HepG2 (cell line): ENCODE measurements around the gene BPIFA1. TPM values are rescaled to one million over a fixed set of nuclear protein-coding genes. Genes with fewer than 3 reads are reported as not detected.

ENCODE experiments used
- AHDC1 ChIP-seq: sonication (generic); formaldehyde crosslinking; IDR thresholded peaks from 2 replicates; pipeline ENCODE4 v1.5.1; 2020; ENCODE audit warnings: mild to moderate bottlenecking, missing genetic modification reagents, borderline replicate concordance
- GTF3A ChIP-seq: sonication (generic); formaldehyde crosslinking; conservative IDR thresholded peaks from 2 replicates; pipeline ENCODE4 v1.4.0; 2020; ENCODE audit warnings: mild to moderate bottlenecking, missing genetic modification reagents
- KDM1A ChIP-seq: IDR thresholded peaks from 2 replicates; pipeline ENCODE4 v1.6.1; 2016; ENCODE audit warnings: missing compliant biosample characterization
- USF2 ChIP-seq, 2 experiments: sonication (generic) in 1 of 2; formaldehyde crosslinking in 1 of 2; IDR thresholded peaks; 2 replicates each; pipeline versions ENCODE4 v1.5.1 to v1.6.1; 2011 to 2020; ENCODE audit warnings: borderline replicate concordance in 1 of 2, low read depth in 1 of 2, low read length in 1 of 2, mild to moderate bottlenecking in 1 of 2, missing genetic modification reagents in 1 of 2, moderate library complexity in 1 of 2
- ZFP36L1 ChIP-seq: sonication (generic); formaldehyde crosslinking; IDR thresholded peaks from 2 replicates; pipeline ENCODE4 v1.8.0; 2022; ENCODE audit warnings: mild to moderate bottlenecking, missing genetic modification reagents, moderate library complexity
- ZNF292 ChIP-seq: sonication (generic); formaldehyde crosslinking; IDR thresholded peaks from 2 replicates; pipeline ENCODE4 v1.8.1; 2022; ENCODE audit warnings: mild to moderate bottlenecking, low read depth, missing genetic modification reagents, borderline replicate concordance
- ZNF317 ChIP-seq: sonication (generic); formaldehyde crosslinking; IDR thresholded peaks from 2 replicates; pipeline ENCODE4 v1.5.0; 2020; ENCODE audit warnings: mild to moderate bottlenecking, missing genetic modification reagents
- ZNF781 ChIP-seq: sonication (generic); formaldehyde crosslinking; IDR thresholded peaks from 2 replicates; pipeline ENCODE4 v1.5.1; 2020; ENCODE audit warnings: borderline replicate concordance, mild to moderate bottlenecking, missing genetic modification reagents; ENCODE audit errors: not compliant biosample characterization
- ZNF841 ChIP-seq: sonication (generic); formaldehyde crosslinking; IDR thresholded peaks from 2 replicates; pipeline ENCODE4 v1.8.1; 2023; ENCODE audit warnings: missing genetic modification reagents, borderline replicate concordance
- polyA plus RNA-seq, 8 experiments: library from polyadenylated mRNA; depleted of rRNA in 3 of 8; stranded (reverse) in 7 of 8; unstranded in 1 of 8; fragments of >200 nt; fragmentation: Illumina TruSeq in 4 of 8; extraction: Trizol in 4 of 8; gene quantifications; 2 replicates each; pipeline versions ENCODE4 v1.2.1 to v1.2.3, GENCODE V29; 2011 to 2016; ENCODE audit warnings: low read depth in 4 of 8, missing spikeins in 1 of 8, mixed read lengths in 1 of 8; ENCODE audit not compliant: insufficient read depth in 1 of 8
- total RNA-seq, 5 experiments: library from RNA; depleted of rRNA; stranded (reverse); fragments of >200 nt; fragmentation: Illumina TruSeq; extraction: Trizol; gene quantifications; 2 replicates each; pipeline ENCODE4 v1.2.3, GENCODE V29; 2016; ENCODE audit warnings: low read depth in 1 of 5
- TF ChIP-seq, protein P1 (sequence below): sonication (generic); formaldehyde crosslinking; IDR thresholded peaks from 2 replicates; pipeline ENCODE4 v1.9.0; 2021; ENCODE audit warnings: mild to moderate bottlenecking, missing genetic modification reagents

Gene BPIFA1
- total and polyA plus RNA-seq, 2 of the 13 experiments (the other 11 are each of a cell fraction or from before 2014, with no cell fraction given), result not detected

GRCh38 chr20:33277471-33278441 lies 42.0 kb downstream of the BPIFA1 start (continued):
- TF ChIP-seq AHDC1 (CRISPR knock-in tag) (peak; percentile 9; the same call in 1 of the 2 replicates), ZFP36L1 (CRISPR knock-in tag) (peak; percentile 100), ZNF292 (no peak), KDM1A (CRISPR knock-in tag) (peak; percentile 37; the same call in 1 of the 2 replicates), GTF3A (no peak), ZNF841 (CRISPR knock-in tag) (no peak), USF2 (IDR thresholded peaks at IDR 0.05; ENCODE audit: low read depth, low read length) (no peak), USF2 (CRISPR knock-in tag; IDR thresholded peaks at IDR 0.05; ENCODE audit: borderline replicate concordance) (0 out of 2 replicates have a peak, but pooled peaks have one; percentile 15), ZNF317 (peak; percentile 78; the same call in 1 of the 2 replicates), ZNF781 (peak; percentile 57)
- TF ChIP-seq, protein P1, sequence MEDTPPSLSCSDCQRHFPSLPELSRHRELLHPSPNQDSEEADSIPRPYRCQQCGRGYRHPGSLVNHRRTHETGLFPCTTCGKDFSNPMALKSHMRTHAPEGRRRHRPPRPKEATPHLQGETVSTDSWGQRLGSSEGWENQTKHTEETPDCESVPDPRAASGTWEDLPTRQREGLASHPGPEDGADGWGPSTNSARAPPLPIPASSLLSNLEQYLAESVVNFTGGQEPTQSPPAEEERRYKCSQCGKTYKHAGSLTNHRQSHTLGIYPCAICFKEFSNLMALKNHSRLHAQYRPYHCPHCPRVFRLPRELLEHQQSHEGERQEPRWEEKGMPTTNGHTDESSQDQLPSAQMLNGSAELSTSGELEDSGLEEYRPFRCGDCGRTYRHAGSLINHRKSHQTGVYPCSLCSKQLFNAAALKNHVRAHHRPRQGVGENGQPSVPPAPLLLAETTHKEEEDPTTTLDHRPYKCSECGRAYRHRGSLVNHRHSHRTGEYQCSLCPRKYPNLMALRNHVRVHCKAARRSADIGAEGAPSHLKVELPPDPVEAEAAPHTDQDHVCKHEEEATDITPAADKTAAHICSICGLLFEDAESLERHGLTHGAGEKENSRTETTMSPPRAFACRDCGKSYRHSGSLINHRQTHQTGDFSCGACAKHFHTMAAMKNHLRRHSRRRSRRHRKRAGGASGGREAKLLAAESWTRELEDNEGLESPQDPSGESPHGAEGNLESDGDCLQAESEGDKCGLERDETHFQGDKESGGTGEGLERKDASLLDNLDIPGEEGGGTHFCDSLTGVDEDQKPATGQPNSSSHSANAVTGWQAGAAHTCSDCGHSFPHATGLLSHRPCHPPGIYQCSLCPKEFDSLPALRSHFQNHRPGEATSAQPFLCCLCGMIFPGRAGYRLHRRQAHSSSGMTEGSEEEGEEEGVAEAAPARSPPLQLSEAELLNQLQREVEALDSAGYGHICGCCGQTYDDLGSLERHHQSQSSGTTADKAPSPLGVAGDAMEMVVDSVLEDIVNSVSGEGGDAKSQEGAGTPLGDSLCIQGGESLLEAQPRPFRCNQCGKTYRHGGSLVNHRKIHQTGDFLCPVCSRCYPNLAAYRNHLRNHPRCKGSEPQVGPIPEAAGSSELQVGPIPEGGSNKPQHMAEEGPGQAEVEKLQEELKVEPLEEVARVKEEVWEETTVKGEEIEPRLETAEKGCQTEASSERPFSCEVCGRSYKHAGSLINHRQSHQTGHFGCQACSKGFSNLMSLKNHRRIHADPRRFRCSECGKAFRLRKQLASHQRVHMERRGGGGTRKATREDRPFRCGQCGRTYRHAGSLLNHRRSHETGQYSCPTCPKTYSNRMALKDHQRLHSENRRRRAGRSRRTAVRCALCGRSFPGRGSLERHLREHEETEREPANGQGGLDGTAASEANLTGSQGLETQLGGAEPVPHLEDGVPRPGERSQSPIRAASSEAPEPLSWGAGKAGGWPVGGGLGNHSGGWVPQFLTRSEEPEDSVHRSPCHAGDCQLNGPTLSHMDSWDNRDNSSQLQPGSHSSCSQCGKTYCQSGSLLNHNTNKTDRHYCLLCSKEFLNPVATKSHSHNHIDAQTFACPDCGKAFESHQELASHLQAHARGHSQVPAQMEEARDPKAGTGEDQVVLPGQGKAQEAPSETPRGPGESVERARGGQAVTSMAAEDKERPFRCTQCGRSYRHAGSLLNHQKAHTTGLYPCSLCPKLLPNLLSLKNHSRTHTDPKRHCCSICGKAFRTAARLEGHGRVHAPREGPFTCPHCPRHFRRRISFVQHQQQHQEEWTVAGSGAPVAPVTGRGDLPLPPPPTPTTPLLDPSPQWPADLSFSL, result 0 out of 2 replicates have a peak, but pooled peaks have one; percentile 16
